Left ventricle myocardium inferior (tissue), 1 donor: Measurements from ENCODE around the gene ASIC2. TPM values are rescaled to one million over a fixed set of nuclear protein-coding genes. Genes with fewer than 3 reads are reported as not detected.
"Not testable (repeated sequence)": the region's sequence is repeated elsewhere in the genome, so short reads cannot be mapped to it uniquely, and the experiment has no call there.

Source experiments
- DNase-seq: peaks from one replicate; pipeline ENCODE4 v3.0.0-alpha.2; 2020
- H3K27ac ChIP-seq: fragments of 200-600 bp; replicated peaks from 2 replicates; pipeline ENCODE4 v1.8.0; 2021
- H3K27me3 ChIP-seq: fragments of 200-600 bp; 2 replicates; pipeline ENCODE4 v1.8.0; 2021; ENCODE audit warnings: low read depth
- H3K36me3 ChIP-seq: fragments of 200-600 bp; 2 replicates; pipeline ENCODE4 v1.8.0; 2021
- H3K4me1 ChIP-seq: fragments of 200-600 bp; 2 replicates; pipeline ENCODE4 v1.8.0; 2021
- H3K4me3 ChIP-seq: fragments of 200-600 bp; 2 replicates; pipeline ENCODE4 v1.8.0; 2021; ENCODE audit warnings: mild to moderate bottlenecking, moderate library complexity
- H3K9me3 ChIP-seq: fragments of 200-600 bp; replicated peaks from 2 replicates; pipeline ENCODE4 v1.8.0; 2021
- intact Hi-C: fragments of 100-400 bp; cut with micrococcal nuclease; formaldehyde crosslinking; loops from one replicate; pipeline ENCODE4 v1.11.0; 2022
- total RNA-seq: library from RNA; stranded (reverse); fragmentation: NEBNext Ultra II Directional; extraction: Animal tissue kit (Norgen Biotek cat#: 25700); gene quantifications from one replicate; pipeline ENCODE4 v1.2.1, GENCODE V29; 2021
- TF ChIP-seq, protein P1 (sequence below): fragments of 200-600 bp; IDR thresholded peaks from 2 replicates; pipeline ENCODE4 v1.8.0; 2021; ENCODE audit warnings: antibody characterized with exemption, mild to moderate bottlenecking, borderline replicate concordance
- donor health status: DM: no; HTN: yes; CAD: no; lungs with severe emphysema.

The ASIC2 gene
- total RNA-seq, 1 donor from 2014 or later, result not detected

DNA sequence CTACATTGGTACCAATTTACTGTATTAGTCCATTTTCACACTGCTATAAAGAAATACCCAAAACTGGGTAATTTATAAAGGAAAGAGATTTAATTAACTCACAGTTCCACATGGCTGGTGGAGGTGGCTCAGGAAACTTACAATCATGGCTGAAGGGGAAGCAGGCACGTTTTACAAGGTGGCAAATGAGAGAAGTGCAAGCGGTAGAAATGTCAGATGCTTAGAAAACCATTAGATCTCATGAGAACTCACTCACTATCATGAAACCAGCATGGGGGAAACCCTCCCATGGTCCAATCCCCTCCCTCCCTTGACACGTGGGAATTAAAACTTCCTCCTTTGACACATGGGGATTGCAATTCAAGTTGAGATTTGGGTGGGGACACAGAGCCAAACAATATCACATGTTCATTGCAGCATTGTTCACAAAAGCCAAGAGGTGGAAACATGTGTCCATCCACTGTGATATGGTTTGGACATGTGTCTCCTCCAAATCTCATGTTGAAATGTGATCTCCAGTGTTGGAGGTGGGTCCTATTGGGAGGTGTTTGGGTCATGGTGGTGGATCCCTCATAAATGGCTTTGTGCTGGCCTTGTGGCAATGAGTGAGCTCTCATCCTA, 304.5 kb downstream of the ASIC2 start:
- no peak overlapping the region for H3K27ac ChIP-seq
- H3K27me3 ChIP-seq, result peaks cover 31% of the 10 kb centered on the region
- no peak overlapping the region for H3K4me3 ChIP-seq
- intact Hi-C loops, result no loop called here
- DNase-seq, result no peak
- peaks cover 25% of the 10 kb centered on the region for H3K9me3 ChIP-seq
- no peaks in the 10 kb centered on the region for H3K4me1 ChIP-seq
- TF ChIP-seq, protein P1, sequence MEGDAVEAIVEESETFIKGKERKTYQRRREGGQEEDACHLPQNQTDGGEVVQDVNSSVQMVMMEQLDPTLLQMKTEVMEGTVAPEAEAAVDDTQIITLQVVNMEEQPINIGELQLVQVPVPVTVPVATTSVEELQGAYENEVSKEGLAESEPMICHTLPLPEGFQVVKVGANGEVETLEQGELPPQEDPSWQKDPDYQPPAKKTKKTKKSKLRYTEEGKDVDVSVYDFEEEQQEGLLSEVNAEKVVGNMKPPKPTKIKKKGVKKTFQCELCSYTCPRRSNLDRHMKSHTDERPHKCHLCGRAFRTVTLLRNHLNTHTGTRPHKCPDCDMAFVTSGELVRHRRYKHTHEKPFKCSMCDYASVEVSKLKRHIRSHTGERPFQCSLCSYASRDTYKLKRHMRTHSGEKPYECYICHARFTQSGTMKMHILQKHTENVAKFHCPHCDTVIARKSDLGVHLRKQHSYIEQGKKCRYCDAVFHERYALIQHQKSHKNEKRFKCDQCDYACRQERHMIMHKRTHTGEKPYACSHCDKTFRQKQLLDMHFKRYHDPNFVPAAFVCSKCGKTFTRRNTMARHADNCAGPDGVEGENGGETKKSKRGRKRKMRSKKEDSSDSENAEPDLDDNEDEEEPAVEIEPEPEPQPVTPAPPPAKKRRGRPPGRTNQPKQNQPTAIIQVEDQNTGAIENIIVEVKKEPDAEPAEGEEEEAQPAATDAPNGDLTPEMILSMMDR, result no peak
- H3K36me3 ChIP-seq, result no peaks in the 10 kb centered on the region

DNA sequence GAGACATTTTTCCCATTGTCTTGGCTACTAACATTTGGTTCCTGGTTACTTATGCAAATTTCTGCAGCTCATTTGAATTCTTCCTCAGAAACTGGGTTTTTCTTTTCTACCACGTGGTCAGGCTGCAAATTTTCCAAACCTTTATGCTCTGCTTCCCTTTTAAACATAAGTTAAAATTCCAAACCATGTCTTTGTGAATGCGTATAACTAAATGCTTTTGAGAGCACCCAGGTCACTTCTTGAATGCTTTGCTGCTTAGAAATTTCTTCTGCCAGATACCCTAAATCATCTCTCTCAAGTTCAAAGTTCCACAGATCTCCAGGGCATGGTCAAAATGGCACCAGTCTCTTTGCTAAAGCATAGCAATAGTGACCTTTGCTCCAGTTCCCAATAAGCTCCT, 305.2 kb downstream of the ASIC2 start:
- intact Hi-C loops, H3K36me3 ChIP-seq, H3K4me1 ChIP-seq, H3K4me3 ChIP-seq, H3K27ac ChIP-seq, DNase-seq: not testable (repeated sequence)
- peaks cover 28% of the 10 kb centered on the region for H3K27me3 ChIP-seq
- H3K9me3 ChIP-seq, result peaks cover 29% of the 10 kb centered on the region

DNA sequence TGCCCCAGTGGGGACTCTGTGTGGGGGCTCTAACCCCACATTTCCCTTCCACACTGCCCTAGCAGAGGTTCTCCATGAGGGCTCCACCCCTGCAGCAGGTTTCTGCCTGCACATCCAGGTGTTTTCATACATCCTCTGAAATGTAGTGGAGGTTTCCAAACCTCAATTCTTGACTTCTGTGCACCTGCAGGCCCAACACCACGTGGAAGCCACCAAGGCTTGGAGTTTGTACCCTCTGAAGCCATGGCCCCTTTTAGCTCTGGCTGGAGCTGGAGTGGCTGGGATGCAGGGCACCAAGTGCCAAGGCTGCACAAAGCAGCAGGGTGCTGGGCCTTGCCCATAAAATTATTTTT, 305.7 kb downstream of the ASIC2 start:
- H3K4me3 ChIP-seq, H3K36me3 ChIP-seq, H3K27ac ChIP-seq, DNase-seq, H3K4me1 ChIP-seq, intact Hi-C loops: not testable (repeated sequence)
- H3K27me3 ChIP-seq, result peaks cover 28% of the 10 kb centered on the region
- H3K9me3 ChIP-seq, result peaks cover 30% of the 10 kb centered on the region

DNA sequence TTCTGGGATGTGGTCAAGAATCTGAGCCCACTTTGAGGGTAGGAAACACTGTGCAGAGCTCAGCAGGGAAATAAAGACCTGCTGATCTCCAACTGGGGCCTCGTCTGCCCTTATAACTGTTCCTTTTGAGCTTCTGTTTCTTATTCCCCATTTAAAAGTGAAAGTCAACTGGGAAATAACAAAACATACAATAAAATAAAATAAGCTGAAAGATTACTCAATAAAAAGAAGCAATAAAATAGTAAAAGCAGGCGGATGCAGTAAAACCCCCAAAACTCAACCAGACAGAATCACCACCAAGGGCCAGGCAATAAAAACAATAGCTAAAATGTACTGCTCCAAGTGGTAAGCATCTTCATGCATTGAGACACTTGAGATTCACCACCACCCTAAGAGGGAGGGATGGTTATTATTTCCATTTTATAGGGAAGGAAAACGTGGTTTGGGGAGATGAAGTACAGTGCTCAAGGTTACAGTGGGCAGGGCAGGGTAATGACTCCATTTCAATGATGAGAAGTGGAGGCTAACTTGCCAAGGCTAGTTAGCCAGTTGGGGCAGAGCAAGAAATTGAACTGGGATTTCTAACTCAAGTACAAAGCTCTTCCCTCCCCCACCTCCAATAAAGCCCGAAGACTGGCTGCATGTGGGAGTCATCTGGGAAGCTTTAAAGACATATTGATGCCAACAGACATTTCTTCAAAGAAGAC, 307.9 kb downstream of the ASIC2 start:
- peaks cover 45% of the 10 kb centered on the region for H3K9me3 ChIP-seq
- no peaks in the 10 kb centered on the region for H3K4me1 ChIP-seq
- no peak for DNase-seq
- TF ChIP-seq, protein P1, result no peak
- no peak overlapping the region for H3K27ac ChIP-seq
- no peak overlapping the region for H3K4me3 ChIP-seq
- H3K36me3 ChIP-seq, result no peaks in the 10 kb centered on the region
- peaks cover 30% of the 10 kb centered on the region for H3K27me3 ChIP-seq
- intact Hi-C loops, result no loop called here

DNA sequence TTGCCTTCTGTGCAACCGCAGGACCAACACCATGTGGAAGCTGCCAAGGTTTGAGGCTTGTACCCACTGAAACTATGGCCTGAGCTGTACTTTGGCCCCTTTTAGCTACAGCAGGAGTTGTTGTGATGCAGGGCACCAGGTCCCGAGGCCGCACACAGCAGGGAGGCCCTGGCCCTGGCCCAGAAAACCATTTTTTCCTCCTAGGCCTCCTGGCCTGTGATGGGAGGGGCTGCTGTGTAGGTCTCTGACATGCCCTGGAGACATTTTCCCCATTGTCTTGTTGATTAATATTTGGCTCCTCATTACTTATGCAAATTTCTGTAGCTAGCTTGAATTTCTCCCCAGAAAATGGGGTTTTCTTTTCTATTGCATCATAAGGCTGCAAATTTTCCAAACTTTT, 311.5 kb downstream of the ASIC2 start:
- peaks cover 21% of the 10 kb centered on the region for H3K9me3 ChIP-seq
- H3K27me3 ChIP-seq, result peaks cover 46% of the 10 kb centered on the region
- DNase-seq, H3K4me3 ChIP-seq, intact Hi-C loops, H3K27ac ChIP-seq, H3K4me1 ChIP-seq, H3K36me3 ChIP-seq: not testable (repeated sequence)

DNA sequence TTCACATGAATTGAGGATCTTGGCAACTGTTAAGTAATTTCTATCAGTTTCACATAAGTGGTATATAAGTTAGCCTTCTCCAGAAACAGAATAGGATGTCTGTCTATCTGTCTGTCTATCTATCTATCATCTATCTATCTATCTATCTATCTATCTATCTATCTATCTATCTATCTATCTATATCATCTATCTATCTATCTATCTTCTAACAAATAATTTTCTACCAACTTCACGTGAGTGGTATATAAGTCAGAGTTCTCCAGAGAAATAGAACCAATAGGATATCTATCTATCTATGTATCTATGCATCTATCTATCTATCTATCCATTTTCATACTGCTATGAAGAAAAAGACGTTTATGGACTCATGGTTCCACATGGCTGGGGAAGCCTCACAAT, 312.9 kb downstream of the ASIC2 start:
- H3K4me3 ChIP-seq, result no peak overlapping the region
- TF ChIP-seq, protein P1, result no peak
- H3K27ac ChIP-seq, result no peak overlapping the region
- DNase-seq, result no peak
- peaks cover 21% of the 10 kb centered on the region for H3K9me3 ChIP-seq
- H3K27me3 ChIP-seq, result peaks cover 39% of the 10 kb centered on the region
- intact Hi-C loops, result no loop called here
- H3K4me1 ChIP-seq, result no peaks in the 10 kb centered on the region
- H3K36me3 ChIP-seq, result no peaks in the 10 kb centered on the region

DNA sequence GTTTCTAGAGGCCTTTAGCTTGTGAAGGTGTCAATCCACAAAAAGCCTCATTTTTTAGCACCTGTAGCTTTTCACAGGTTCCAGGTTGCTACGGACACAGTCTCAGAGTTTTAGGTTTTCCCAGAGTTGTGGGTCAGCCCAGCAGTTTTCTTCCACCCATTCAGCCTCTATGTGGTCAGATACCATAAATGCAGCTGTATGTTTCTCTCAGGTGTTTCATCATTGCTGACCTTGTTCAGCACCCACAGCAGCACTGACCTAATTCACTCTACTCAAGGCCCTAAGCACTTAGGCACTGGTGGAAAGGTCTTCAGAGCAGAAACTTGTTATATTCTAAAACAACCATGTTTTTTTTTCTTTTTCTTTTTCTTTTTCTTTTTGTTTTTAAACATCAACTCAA, 316.5 kb downstream of the ASIC2 start:
- no peak for DNase-seq

More for the DNA sequence above, 316.5 kb downstream of the ASIC2 start:
- TF ChIP-seq, protein P1, result no peak
- Histone ChIP-seq H3K36me3 (no peaks in the 10 kb centered on the region), H3K27ac (no peak overlapping the region), H3K9me3 (peaks cover 7% of the 10 kb centered on the region), H3K4me1 (no peaks in the 10 kb centered on the region), H3K4me3 (no peak overlapping the region), H3K27me3 (peaks cover 29% of the 10 kb centered on the region)
- intact Hi-C loops, result no loop called here
